PC-9 (cell line): ENCODE results near the gene PPP1R7. TPM values are rescaled to one million over a fixed set of nuclear protein-coding genes. Genes with fewer than 3 reads are reported as not detected.

Source experiments
- BruUV-seq: library from RNA; stranded (reverse); fragments of 400-500 nt; replicated peaks from 2 replicates; lab custom pipeline; 2021; lab: Mats Ljungman, UMichigan
- CTCF ChIA-PET: fragments of 300-600 bp; sonication (Branson Sonifier 250); formaldehyde crosslinking; loops from one replicate; lab custom pipeline; 2022; ENCODE audit warnings: antibody characterized with exemption; lab: Charles Lee
- POLR2A ChIA-PET: fragments of 300-600 bp; sonication (Branson Sonifier 250); formaldehyde crosslinking; loops from one replicate; lab custom pipeline; 2022; ENCODE audit warnings: antibody characterized with exemption; ENCODE audit not compliant: unreplicated experiment; lab: Charles Lee
- DNase-seq, 2 experiments: peaks; one replicate each; pipeline versions ENCODE4 v3.0.0 to v3.0.0-alpha.2; 2015 to 2022; ENCODE audit warnings: mixed read lengths in 1 of 2
- H2AFZ ChIP-seq: fragments of 200-600 bp; sonication (generic); 2 replicates; pipeline ENCODE4 v1.8.1; 2017; ENCODE audit warnings: antibody characterized with exemption
- H3F3A ChIP-seq: fragments of 200-600 bp; sonication (generic); 2 replicates; pipeline ENCODE4 v1.8.1; 2017; ENCODE audit warnings: antibody characterized with exemption, mild to moderate bottlenecking, low read depth; ENCODE audit not compliant: insufficient read depth
- H3K27ac ChIP-seq: fragments of 200-600 bp; sonication (generic); 2 replicates; pipeline ENCODE4 v1.6.1; 2016; ENCODE audit warnings: mixed run types
- H3K27me3 ChIP-seq: fragments of 200-600 bp; sonication (generic); 2 replicates; pipeline ENCODE4 v1.6.1; 2016; ENCODE audit warnings: low read depth, mixed run types; ENCODE audit not compliant: insufficient read depth
- H3K36me3 ChIP-seq: fragments of 200-600 bp; sonication (generic); 2 replicates; pipeline ENCODE4 v1.6.1; 2016; ENCODE audit warnings: low read depth, mixed run types
- H3K4me1 ChIP-seq: fragments of 200-600 bp; sonication (generic); replicated peaks from 2 replicates; pipeline ENCODE4 v1.6.1; 2016; ENCODE audit warnings: mixed run types; ENCODE audit not compliant: insufficient read depth
- H3K4me2 ChIP-seq: fragments of 200-600 bp; sonication (generic); 2 replicates; pipeline ENCODE4 v1.6.1; 2017; ENCODE audit warnings: mixed run types
- H3K4me3 ChIP-seq: fragments of 200-600 bp; sonication (generic); 2 replicates; pipeline ENCODE4 v1.6.1; 2016; ENCODE audit warnings: mixed run types
- H3K79me2 ChIP-seq: fragments of 200-600 bp; sonication (generic); 2 replicates; pipeline ENCODE4 v1.6.1; 2017; ENCODE audit warnings: low read depth, mixed run types
- H3K9me2 ChIP-seq: fragments of 200-600 bp; sonication (generic); 2 replicates; pipeline ENCODE4 v1.8.1; 2017; ENCODE audit warnings: mild to moderate bottlenecking; ENCODE audit not compliant: insufficient read depth
- H3K9me3 ChIP-seq: fragments of 200-600 bp; sonication (generic); 2 replicates; pipeline ENCODE4 v1.8.1; 2016; ENCODE audit warnings: low read depth; ENCODE audit not compliant: insufficient read depth
- H4K20me1 ChIP-seq: fragments of 200-600 bp; sonication (generic); 2 replicates; pipeline ENCODE4 v1.8.1; 2017; ENCODE audit not compliant: insufficient read depth
- EZH2 ChIP-seq: fragments of 200-600 bp; sonication (generic); IDR thresholded peaks from 2 replicates; pipeline ENCODE4 v1.8.0; 2017; ENCODE audit warnings: antibody characterized with exemption, low read depth
- intact Hi-C: fragments of 100-400 bp; cut with micrococcal nuclease; formaldehyde crosslinking; loops from one replicate; pipeline ENCODE4 v1.10.0; 2022; ENCODE audit not compliant: unreplicated experiment
- total RNA-seq: library from RNA; stranded (reverse); gene quantifications from 2 replicates; pipeline ENCODE4 v1.2.3, GENCODE V29; 2021
- TF ChIP-seq, protein P1 (sequence below): fragments of 200-600 bp; sonication (generic); conservative IDR thresholded peaks from 2 replicates; pipeline ENCODE4 v1.6.1; 2017; ENCODE audit warnings: mixed run types, antibody characterized with exemption, mild to moderate bottlenecking, moderate library complexity

PPP1R7 gene
- total RNA-seq, 1 experiment from 2014 or later = 113 TPM

DNA sequence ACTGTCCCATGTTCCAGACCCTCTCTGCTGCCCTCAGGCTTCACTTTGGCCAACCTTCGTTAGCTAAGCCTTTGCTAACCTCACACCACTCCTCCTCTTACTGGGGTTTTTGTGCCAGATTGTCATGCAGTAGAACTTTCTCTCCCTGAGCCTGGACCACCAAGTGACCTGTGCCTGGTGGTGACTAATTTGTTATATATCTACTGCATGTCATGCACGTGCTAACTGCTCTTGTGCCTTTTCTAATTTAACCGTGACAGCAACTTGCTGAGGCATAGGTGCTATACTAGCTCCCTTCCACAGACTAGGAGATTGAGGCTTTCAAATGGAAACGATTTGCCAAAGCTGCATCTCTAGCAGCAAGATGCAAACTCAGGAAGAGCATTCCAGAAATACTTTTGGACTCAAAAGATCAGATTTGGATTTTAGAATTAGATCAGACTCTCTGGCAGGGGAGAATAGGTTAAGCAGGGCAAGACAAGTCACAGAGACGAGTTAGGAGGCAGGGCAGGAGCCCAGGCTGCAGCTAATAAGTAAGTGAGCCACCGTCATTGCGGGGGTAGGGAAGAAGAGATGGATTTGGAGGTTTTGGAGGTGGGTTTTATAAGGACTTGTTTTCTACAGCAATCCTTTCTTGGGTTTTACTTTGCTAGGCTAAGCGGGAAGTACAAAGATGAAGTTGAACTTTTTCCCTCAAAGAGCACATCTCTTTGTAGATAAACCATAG, 1.8 kb downstream of the PPP1R7 start:
- H3K79me2 ChIP-seq = peaks cover 38% of the 10 kb centered on the region
- ChIA-PET POLR2A (no interaction called here), CTCF (interaction anchor here (0.5 kb wide), 1 partner anchor 439 kb away, joined by 8 read pairs; no protein-coding TSS in a partner anchor)
- H3K4me1 ChIP-seq = peaks cover 17% of the 10 kb centered on the region
- H3K4me3 ChIP-seq = no peak overlapping the region
- H3K27me3 ChIP-seq = no peaks in the 10 kb centered on the region
- peaks cover 5% of the 10 kb centered on the region; the same call in 1 of the 2 replicates for H4K20me1 ChIP-seq
- 0 out of 2 replicates have a peak, but pooled peaks cover 3% of the 10 kb centered on the region for H3K36me3 ChIP-seq
- no peak overlapping the region for H3K27ac ChIP-seq
- TSS peak; percentile 31 for BruUV-seq
- intact Hi-C loops = loop anchor here (5.0 kb wide), 1 partner anchor 255 kb away; the partner anchor contains the start of gene MAB21L4
- TF ChIP-seq, protein P1, sequence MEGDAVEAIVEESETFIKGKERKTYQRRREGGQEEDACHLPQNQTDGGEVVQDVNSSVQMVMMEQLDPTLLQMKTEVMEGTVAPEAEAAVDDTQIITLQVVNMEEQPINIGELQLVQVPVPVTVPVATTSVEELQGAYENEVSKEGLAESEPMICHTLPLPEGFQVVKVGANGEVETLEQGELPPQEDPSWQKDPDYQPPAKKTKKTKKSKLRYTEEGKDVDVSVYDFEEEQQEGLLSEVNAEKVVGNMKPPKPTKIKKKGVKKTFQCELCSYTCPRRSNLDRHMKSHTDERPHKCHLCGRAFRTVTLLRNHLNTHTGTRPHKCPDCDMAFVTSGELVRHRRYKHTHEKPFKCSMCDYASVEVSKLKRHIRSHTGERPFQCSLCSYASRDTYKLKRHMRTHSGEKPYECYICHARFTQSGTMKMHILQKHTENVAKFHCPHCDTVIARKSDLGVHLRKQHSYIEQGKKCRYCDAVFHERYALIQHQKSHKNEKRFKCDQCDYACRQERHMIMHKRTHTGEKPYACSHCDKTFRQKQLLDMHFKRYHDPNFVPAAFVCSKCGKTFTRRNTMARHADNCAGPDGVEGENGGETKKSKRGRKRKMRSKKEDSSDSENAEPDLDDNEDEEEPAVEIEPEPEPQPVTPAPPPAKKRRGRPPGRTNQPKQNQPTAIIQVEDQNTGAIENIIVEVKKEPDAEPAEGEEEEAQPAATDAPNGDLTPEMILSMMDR = no peak
- no peak for TF ChIP-seq EZH2
- no peak overlapping the region for H2AFZ ChIP-seq
- no peak overlapping the region; the same call in 1 of the 2 replicates for H3K4me2 ChIP-seq
- no peaks in the 10 kb centered on the region for H3F3A ChIP-seq
- no peaks in the 10 kb centered on the region for H3K9me2 ChIP-seq
- DNase-seq = no peak
- no peaks in the 10 kb centered on the region for H3K9me3 ChIP-seq

GRCh38 chr2:241153616-241154015, 3.3 kb downstream of the PPP1R7 start:
- peaks cover 5% of the 10 kb centered on the region for H4K20me1 ChIP-seq
- H3K36me3 ChIP-seq = 0 out of 2 replicates have a peak, but pooled peaks cover 12% of the 10 kb centered on the region
- POLR2A ChIA-PET = no interaction called here
- H3K27me3 ChIP-seq = no peaks in the 10 kb centered on the region
- BruUV-seq = no TSS peak
- intact Hi-C loops = loop anchor here (5.0 kb wide), 1 partner anchor 256 kb away; the partner anchor contains the start of gene MAB21L4
- H3K79me2 ChIP-seq = peaks cover 27% of the 10 kb centered on the region
- no peak overlapping the region for H3K4me2 ChIP-seq
- TF ChIP-seq, protein P1 = no peak
- TF ChIP-seq EZH2 = no peak
- no peaks in the 10 kb centered on the region for H3F3A ChIP-seq
- H2AFZ ChIP-seq = no peak overlapping the region
- DNase-seq = no peak
- H3K9me2 ChIP-seq = no peaks in the 10 kb centered on the region
- CTCF ChIA-PET = no interaction called here
- H3K27ac ChIP-seq = no peak overlapping the region
- H3K4me3 ChIP-seq = no peak overlapping the region
- no peaks in the 10 kb centered on the region for H3K9me3 ChIP-seq
- H3K4me1 ChIP-seq = peaks cover 7% of the 10 kb centered on the region

DNA sequence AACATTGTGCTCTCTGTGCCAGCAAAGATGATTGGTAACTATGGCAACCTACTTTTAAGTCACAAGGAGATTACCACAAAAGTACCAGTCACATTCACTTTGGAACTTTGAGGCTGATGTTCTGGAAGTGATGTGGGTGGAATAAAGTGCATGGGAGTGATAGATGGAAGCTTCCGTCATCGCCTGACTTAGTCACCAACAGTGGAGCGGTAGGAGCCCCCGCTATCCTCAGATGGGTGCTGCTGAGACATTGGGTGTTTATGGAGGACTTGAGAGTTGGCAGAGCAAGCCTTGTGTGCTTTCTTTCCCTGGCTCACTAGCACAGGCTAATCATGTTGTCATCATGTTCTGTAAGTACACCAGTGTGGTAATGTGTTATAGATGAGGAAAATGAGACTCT, 4.6 kb downstream of the PPP1R7 start:
- Histone ChIP-seq H3K4me3 (no peak overlapping the region), H2AFZ (no peak overlapping the region), H3K4me2 (no peak overlapping the region), H3K9me3 (no peaks in the 10 kb centered on the region), H3K27ac (no peak overlapping the region), H3K4me1 (peaks cover 6% of the 10 kb centered on the region), H3K36me3 (peaks cover 22% of the 10 kb centered on the region; the same call in 1 of the 2 replicates), H3K27me3 (no peaks in the 10 kb centered on the region), H3K9me2 (no peaks in the 10 kb centered on the region), H3F3A (no peaks in the 10 kb centered on the region), H4K20me1 (peaks cover 5% of the 10 kb centered on the region), H3K79me2 (peaks cover 27% of the 10 kb centered on the region)
- ChIA-PET CTCF (no interaction called here), POLR2A (interaction anchor here (0.5 kb wide), 1 partner anchor 580 kb away, joined by 3 read pairs; the partner anchor contains the start of gene D2HGDH)
- BruUV-seq = no TSS peak
- TF ChIP-seq, protein P1 = no peak
- TF ChIP-seq EZH2 = no peak
- intact Hi-C loops = loop anchor here (5.0 kb wide), 1 partner anchor 258 kb away; the partner anchor contains the start of gene MAB21L4
- no peak for DNase-seq
